Hepatocyte (in vitro differentiated cells): ENCODE results near the gene TSHB. TPM values are rescaled to one million over a fixed set of nuclear protein-coding genes. Genes with fewer than 3 reads are reported as not detected.

ENCODE experiments used
- DNase-seq: peaks from one replicate; pipeline ENCODE4 v3.0.0-alpha.2; 2016; ENCODE audit warnings: low spot score
- H2AFZ ChIP-seq: fragments of 200-600 bp; sonication (generic); 2 replicates; pipeline ENCODE4 v1.6.0; 2016; ENCODE audit warnings: antibody characterized with exemption, mild to moderate bottlenecking
- H3K27ac ChIP-seq: fragments of 200-600 bp; sonication (generic); 2 replicates; pipeline ENCODE4 v1.5.1; 2016; ENCODE audit warnings: mild to moderate bottlenecking
- H3K27me3 ChIP-seq: fragments of 200-600 bp; sonication (generic); 2 replicates; pipeline ENCODE4 v1.6.1; 2016
- H3K36me3 ChIP-seq: fragments of 200-600 bp; sonication (generic); replicated peaks from 2 replicates; pipeline ENCODE4 v1.5.1; 2016; ENCODE audit warnings: low read depth; ENCODE audit not compliant: insufficient read depth
- H3K4me1 ChIP-seq: fragments of 200-600 bp; sonication (generic); 2 replicates; pipeline ENCODE4 v1.5.1; 2016; ENCODE audit warnings: mild to moderate bottlenecking, moderate library complexity; ENCODE audit not compliant: insufficient read depth
- H3K4me2 ChIP-seq: fragments of 200-600 bp; sonication (generic); 2 replicates; pipeline ENCODE4 v1.6.0; 2016
- H3K4me3 ChIP-seq: fragments of 200-600 bp; sonication (generic); 2 replicates; pipeline ENCODE4 v1.5.1; 2016; ENCODE audit warnings: mild to moderate bottlenecking
- H3K79me2 ChIP-seq: fragments of 200-600 bp; sonication (generic); 2 replicates; pipeline ENCODE4 v1.6.0; 2017; ENCODE audit warnings: mild to moderate bottlenecking
- H3K9me2 ChIP-seq: fragments of 200-600 bp; sonication (generic); replicated peaks from 2 replicates; pipeline ENCODE4 v1.6.0; 2017; ENCODE audit warnings: mild to moderate bottlenecking; ENCODE audit not compliant: insufficient read depth
- H3K9me3 ChIP-seq: fragments of 200-600 bp; sonication (generic); 2 replicates; pipeline ENCODE4 v1.5.1; 2016; ENCODE audit warnings: low read depth, mild to moderate bottlenecking
- H4K20me1 ChIP-seq: fragments of 200-600 bp; sonication (generic); 2 replicates; pipeline ENCODE4 v1.6.0; 2016; ENCODE audit warnings: mild to moderate bottlenecking; ENCODE audit not compliant: insufficient read depth, poor library complexity, severe bottlenecking
- CTCF ChIP-seq: fragments of 200-600 bp; sonication (generic); IDR thresholded peaks from 2 replicates; pipeline ENCODE4 v1.5.1; 2016; ENCODE audit warnings: antibody characterized with exemption, mild to moderate bottlenecking; ENCODE audit not compliant: poor library complexity
- EZH2 ChIP-seq: fragments of 200-600 bp; sonication (generic); IDR thresholded peaks from 2 replicates; pipeline ENCODE4 v1.6.1; 2016; ENCODE audit warnings: antibody characterized with exemption, mild to moderate bottlenecking, borderline replicate concordance
- EZH2phosphoT487 ChIP-seq: fragments of 200-600 bp; sonication (generic); IDR thresholded peaks from one replicate; pipeline ENCODE4 v1.6.1; 2018; ENCODE audit warnings: antibody characterized with exemption, mild to moderate bottlenecking, low read depth, moderate library complexity; ENCODE audit not compliant: unreplicated experiment, severe bottlenecking
- WGBS: methylation state at CpG from one replicate; pipeline ENCODE4 v1.1.6; 2016; ENCODE audit warnings: low lambda C conversion rate; ENCODE audit errors: missing lambda C conversion rate; 5-methylcytosine and 5-hydroxymethylcytosine counted together
- polyA plus RNA-seq: library from polyadenylated mRNA; unstranded; fragments of >200 nt; fragmentation: Nextera tagmentation; extraction: Ambion mirVana; gene quantifications from 2 replicates; pipeline ENCODE4 v1.2.1, GENCODE V29; 2016
- total RNA-seq: library from RNA; depleted of rRNA; stranded (reverse); fragments of >200 nt; gene quantifications from 2 replicates; pipeline ENCODE4 v1.2.3, GENCODE V29; 2014

Gene TSHB
- total and polyA plus RNA-seq, 2 experiments from 2014 or later, result 0.71 TPM; not detected in 1

GRCh38 chr1:115057661-115058254 lies 28.1 kb downstream of the TSHB start:
- Histone ChIP-seq H3K4me1 (peaks cover 18% of the 10 kb centered on the region), H3K36me3 (no peaks in the 10 kb centered on the region), H3K27me3 (no peaks in the 10 kb centered on the region), H2AFZ (no peak overlapping the region), H3K79me2 (no peaks in the 10 kb centered on the region), H3K4me3 (no peak overlapping the region), H3K9me2 (no peaks in the 10 kb centered on the region), H3K4me2 (no peak overlapping the region), H4K20me1 (no peaks in the 10 kb centered on the region), H3K27ac (peak overlapping the region; percentile 20), H3K9me3 (no peaks in the 10 kb centered on the region)
- no peak for TF ChIP-seq EZH2
- TF ChIP-seq CTCF, result no peak
- no peak for TF ChIP-seq EZH2phosphoT487
- peak; percentile 48 for DNase-seq
- 71% methylated on average over 6 of the region's 6 CpGs for WGBS

GRCh38 chr1:115059316-115059715 lies 29.7 kb downstream of the TSHB start:
- Histone ChIP-seq H4K20me1 (no peaks in the 10 kb centered on the region), H3K79me2 (no peaks in the 10 kb centered on the region), H3K27me3 (no peaks in the 10 kb centered on the region), H2AFZ (no peak overlapping the region), H3K4me1 (peaks cover 18% of the 10 kb centered on the region), H3K4me2 (no peak overlapping the region), H3K36me3 (no peaks in the 10 kb centered on the region), H3K9me3 (no peaks in the 10 kb centered on the region), H3K9me2 (no peaks in the 10 kb centered on the region), H3K4me3 (no peak overlapping the region), H3K27ac (no peak overlapping the region)
- TF ChIP-seq EZH2phosphoT487 (no peak), CTCF (no peak), EZH2 (no peak)
- no peak for DNase-seq
- 40% methylated on average over 2 of the region's 2 CpGs for WGBS

GRCh38 chr1:115060501-115060900 lies 30.9 kb downstream of the TSHB start:
- Histone ChIP-seq H3K4me1 (peaks cover 18% of the 10 kb centered on the region), H3K9me2 (no peaks in the 10 kb centered on the region), H3K36me3 (no peaks in the 10 kb centered on the region), H3K27me3 (no peaks in the 10 kb centered on the region), H2AFZ (no peak overlapping the region), H4K20me1 (no peaks in the 10 kb centered on the region), H3K4me3 (no peak overlapping the region), H3K27ac (no peak overlapping the region), H3K79me2 (no peaks in the 10 kb centered on the region), H3K9me3 (no peaks in the 10 kb centered on the region), H3K4me2 (no peak overlapping the region)
- 61% methylated on average over 4 of the region's 4 CpGs for whole genome bisulfite sequencing
- DNase-seq, result no peak
- no peak for TF ChIP-seq EZH2
- no peak for TF ChIP-seq EZH2phosphoT487
- no peak for TF ChIP-seq CTCF
